ENCODE data around the gene IFNA6.

Gene IFNA6

DNA sequence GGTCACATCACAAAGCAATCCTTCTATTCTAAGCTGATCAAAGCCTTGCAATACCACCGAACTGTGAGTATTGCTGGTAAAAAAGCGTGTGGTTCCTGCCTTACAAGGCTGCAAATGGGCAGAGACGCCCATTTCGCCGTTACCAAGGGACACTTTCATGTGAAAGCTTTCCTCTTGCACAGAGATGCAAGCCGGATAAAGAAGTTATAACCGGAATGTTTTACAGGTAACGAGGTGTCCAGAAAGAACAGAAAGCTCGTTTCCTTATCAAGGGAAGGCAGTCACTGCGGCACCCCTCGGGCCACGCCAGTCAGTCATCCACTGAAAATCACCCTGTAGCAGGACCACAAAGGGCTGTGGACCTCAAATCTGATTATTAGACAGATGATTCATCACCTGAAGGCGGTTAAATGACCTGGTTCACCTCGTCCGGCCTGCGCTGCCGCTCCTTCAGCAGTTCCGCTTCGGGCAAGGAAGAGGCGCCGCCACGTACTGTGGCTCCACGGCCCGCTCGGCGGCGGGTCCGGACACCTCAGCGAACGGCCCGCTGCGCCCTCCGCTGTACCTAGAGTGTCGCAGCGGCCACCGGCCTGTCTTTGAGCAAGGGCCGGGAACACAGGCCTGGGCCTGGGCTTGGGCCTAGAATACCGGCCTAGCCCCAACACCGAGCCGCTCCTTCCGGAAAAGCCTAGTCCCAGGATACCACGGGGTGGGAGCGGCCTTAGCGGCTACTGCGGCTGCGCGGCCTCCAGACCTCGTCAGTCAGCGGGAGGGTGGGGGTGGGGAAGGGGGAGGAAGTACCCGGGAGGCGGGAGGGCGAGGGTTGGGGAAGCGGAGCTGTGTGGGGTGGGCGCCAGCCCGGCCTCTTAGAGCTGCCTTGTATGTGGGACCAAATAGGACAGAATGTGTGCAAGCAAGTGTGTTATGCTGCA, 15.7 kb downstream of the IFNA6 start, which contains the start of gene KLHL9:
TSS of gene KLHL9 (minus strand) at position 704 of the 932 bp plus-strand sequence. CDS start at position 159, 545 bp downstream.
- Mint-ChIP-seq H3K9me3 (no peaks in the 10 kb centered on the region), H3K4me1 (peaks cover 49% of the 10 kb centered on the region), H3K4me3 (peak within 1 kb of the TSS; percentile 95), H3K36me3 (ENCODE audit: low read depth) (peaks cover 16% of the 10 kb centered on the region), H3K27me3 (ENCODE audit: low read depth, poor library complexity) (peaks cover 4% of the 10 kb centered on the region), H3K27ac (peak within 1 kb of the TSS; percentile 96)
- TF ChIP-seq, protein P1, sequence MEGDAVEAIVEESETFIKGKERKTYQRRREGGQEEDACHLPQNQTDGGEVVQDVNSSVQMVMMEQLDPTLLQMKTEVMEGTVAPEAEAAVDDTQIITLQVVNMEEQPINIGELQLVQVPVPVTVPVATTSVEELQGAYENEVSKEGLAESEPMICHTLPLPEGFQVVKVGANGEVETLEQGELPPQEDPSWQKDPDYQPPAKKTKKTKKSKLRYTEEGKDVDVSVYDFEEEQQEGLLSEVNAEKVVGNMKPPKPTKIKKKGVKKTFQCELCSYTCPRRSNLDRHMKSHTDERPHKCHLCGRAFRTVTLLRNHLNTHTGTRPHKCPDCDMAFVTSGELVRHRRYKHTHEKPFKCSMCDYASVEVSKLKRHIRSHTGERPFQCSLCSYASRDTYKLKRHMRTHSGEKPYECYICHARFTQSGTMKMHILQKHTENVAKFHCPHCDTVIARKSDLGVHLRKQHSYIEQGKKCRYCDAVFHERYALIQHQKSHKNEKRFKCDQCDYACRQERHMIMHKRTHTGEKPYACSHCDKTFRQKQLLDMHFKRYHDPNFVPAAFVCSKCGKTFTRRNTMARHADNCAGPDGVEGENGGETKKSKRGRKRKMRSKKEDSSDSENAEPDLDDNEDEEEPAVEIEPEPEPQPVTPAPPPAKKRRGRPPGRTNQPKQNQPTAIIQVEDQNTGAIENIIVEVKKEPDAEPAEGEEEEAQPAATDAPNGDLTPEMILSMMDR (IDR thresholded peaks at IDR 0.05), result no peak
- DNase-seq, result peak; percentile 90

DNA sequence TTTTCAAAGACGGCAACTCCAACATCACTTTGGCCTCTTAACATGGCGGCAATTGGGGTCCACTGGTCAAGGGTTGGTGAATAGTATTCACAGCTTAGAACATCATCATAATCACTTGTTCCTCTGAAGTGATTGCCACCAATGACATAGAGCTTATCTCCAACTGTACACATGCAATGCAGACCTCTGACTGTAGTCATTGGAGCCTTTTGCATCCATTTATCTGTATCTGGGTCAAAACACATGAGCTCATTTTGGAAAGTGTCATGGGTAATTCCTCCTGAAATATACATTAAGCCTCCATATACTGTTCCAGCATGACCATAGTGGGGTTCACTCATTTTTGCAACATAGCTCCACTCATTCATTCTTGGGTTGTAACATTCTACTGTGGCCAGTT, 17.5 kb downstream of the IFNA6 start:
- DNase-seq, result no peak
- Mint-ChIP-seq H3K36me3 (ENCODE audit: low read depth) (peaks cover 16% of the 10 kb centered on the region), H3K27ac (peak overlapping the region; percentile 45), H3K9me3 (no peaks in the 10 kb centered on the region), H3K27me3 (ENCODE audit: low read depth, poor library complexity) (peaks cover 4% of the 10 kb centered on the region), H3K4me3 (peak overlapping the region; percentile 95), H3K4me1 (peaks cover 50% of the 10 kb centered on the region)
- TF ChIP-seq, protein P1 (IDR thresholded peaks at IDR 0.05), result no peak

DNA sequence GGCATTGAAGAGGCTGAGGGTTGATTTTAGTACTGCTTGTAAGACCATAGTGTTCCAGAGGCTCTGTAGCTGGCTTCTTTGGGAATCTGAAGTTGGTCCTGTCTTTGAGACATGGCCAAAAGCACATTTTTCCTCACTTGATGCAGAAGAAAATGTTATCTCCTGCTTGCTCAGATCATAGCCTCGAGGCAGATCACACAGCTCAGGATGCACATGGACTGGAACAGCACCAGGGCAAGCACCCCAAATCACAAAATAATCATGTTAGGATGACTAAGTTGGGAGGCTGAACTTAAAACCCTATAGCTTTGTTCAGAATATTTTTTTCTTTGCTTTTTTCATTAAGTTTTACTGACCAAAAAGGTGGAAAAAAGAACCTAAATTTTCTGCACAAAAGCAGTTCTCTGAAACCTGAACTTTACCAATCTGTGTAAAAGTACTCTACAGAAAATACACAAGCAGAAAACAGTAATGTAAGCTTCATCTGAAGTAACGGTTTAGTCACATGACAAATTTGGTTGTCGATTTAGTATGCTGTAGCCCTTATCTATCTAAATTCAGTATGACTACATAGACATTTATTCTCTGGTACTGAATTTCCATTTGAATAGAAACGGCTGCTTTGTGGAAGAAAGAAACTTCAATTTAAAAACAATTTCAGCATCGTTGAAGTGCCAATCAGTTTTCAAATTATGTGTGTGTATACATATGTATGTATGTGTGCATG, 18.8 kb downstream of the IFNA6 start:
- DNase-seq, result no peak
- TF ChIP-seq, protein P1 (IDR thresholded peaks at IDR 0.05), result no peak
- Mint-ChIP-seq H3K27ac (no peak overlapping the region), H3K4me1 (peaks cover 50% of the 10 kb centered on the region), H3K36me3 (ENCODE audit: low read depth) (peaks cover 16% of the 10 kb centered on the region), H3K27me3 (ENCODE audit: low read depth, poor library complexity) (no peaks in the 10 kb centered on the region), H3K9me3 (no peaks in the 10 kb centered on the region), H3K4me3 (peak overlapping the region; percentile 62)

DNA sequence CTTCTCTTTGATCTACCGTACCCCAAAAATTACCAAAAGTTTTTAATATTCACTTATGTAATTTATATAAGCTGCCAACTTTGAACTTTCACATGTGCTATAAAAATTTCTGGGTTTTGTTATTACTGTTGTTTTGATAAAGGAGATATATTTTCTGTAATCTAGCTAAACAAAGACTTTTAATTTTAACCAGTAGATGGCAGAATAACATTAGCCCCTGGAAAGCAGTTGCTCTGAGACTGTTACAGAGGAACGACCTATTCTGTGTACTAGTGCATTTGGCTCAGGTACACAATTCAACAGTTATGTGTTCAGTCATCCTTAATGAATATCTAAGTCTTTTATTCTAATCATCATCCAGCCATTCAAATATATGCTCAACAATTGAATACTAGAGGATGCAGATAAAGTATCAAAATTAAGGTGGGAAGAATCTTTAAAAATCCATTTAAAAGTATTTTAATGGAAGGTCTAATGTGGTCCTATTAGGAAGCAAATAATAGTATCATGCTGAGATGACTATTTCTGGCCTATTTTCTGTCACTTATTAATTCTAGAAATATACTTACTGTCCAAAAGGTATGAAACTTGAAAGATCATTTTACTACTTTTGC, 24.1 kb downstream of the IFNA6 start:
- Mint-ChIP-seq H3K9me3 (no peaks in the 10 kb centered on the region), H3K4me3 (no peak overlapping the region), H3K4me1 (peaks cover 24% of the 10 kb centered on the region), H3K27me3 (ENCODE audit: low read depth, poor library complexity) (no peaks in the 10 kb centered on the region), H3K27ac (no peak overlapping the region), H3K36me3 (ENCODE audit: low read depth) (peaks cover 16% of the 10 kb centered on the region)
- DNase-seq, result peak; percentile 9
- TF ChIP-seq, protein P1 (IDR thresholded peaks at IDR 0.05), result peak; percentile 82

DNA sequence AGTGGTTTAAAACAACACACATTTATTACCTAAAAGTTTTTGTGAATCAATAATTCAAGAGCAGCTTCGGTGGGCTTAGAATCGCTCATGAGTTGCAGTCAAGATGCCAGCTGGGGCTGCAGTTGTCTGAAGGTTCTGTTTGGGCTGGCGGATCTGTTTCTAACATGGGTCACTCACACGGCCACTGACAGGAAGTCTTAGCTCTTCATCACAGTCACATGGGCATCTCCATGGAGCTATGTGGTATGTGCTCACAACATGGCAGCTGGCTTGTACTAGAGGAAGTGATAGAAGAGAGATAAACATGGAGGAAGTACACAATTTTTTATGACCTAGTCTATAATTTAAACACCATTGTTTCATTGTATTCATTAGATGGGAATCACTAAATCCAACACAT, 26.6 kb downstream of the IFNA6 start:
- H3K4me3 Mint-ChIP-seq, result no peak overlapping the region
- H3K9me3 Mint-ChIP-seq, result no peaks in the 10 kb centered on the region
- no peak for DNase-seq
- no peaks in the 10 kb centered on the region for H3K27me3 Mint-ChIP-seq (ENCODE audit: low read depth, poor library complexity)
- H3K27ac Mint-ChIP-seq, result no peak overlapping the region
- H3K4me1 Mint-ChIP-seq, result peaks cover 7% of the 10 kb centered on the region
- peaks cover 16% of the 10 kb centered on the region for H3K36me3 Mint-ChIP-seq (ENCODE audit: low read depth)
- TF ChIP-seq, protein P1 (IDR thresholded peaks at IDR 0.05), result no peak

Data from nephron progenitor cell (in vitro differentiated cells).